GM12878 (cell line): ENCODE results near the gene GRIN2C. TPM values are rescaled to one million over a fixed set of nuclear protein-coding genes. Genes with fewer than 3 reads are reported as not detected.
A peak's percentile ranks its signal among the peaks of the same experiment; 100 is the strongest.

Experiments used
- CTCF ChIP-seq, 3 experiments: IDR thresholded peaks in 2 of 3; conservative IDR thresholded peaks in 1 of 3; 2 replicates each; pipeline ENCODE4 v1.5.1; 2011; ENCODE audit warnings: low read depth in 3 of 3, low read length in 3 of 3, mild to moderate bottlenecking in 3 of 3, control low read depth in 2 of 3, moderate library complexity in 2 of 3, inconsistent platforms in 1 of 3, mixed read lengths in 1 of 3; ENCODE audit not compliant: control insufficient read depth in 2 of 3, insufficient read depth in 1 of 3; ENCODE audit errors: extremely low read depth in 1 of 3
- MTA2 ChIP-seq: fragments of 450-650 bp; IDR thresholded peaks from 2 replicates; pipeline ENCODE4 v1.6.1; 2016; ENCODE audit warnings: low read depth, mild to moderate bottlenecking, moderate library complexity
- NR2F1 ChIP-seq: fragments of 450-650 bp; conservative IDR thresholded peaks from 2 replicates; pipeline ENCODE4 v1.6.1; 2017; ENCODE audit warnings: mild to moderate bottlenecking
- ZZZ3 ChIP-seq: IDR thresholded peaks from 2 replicates; pipeline ENCODE4 v1.6.1; 2011; ENCODE audit warnings: low read depth; ENCODE audit not compliant: control insufficient read depth, insufficient read length
- polyA plus RNA-seq, 11 experiments: library from polyadenylated mRNA; depleted of rRNA in 4 of 11; unstranded in 6 of 11; stranded (reverse) in 5 of 11; fragments of >200 nt; fragmentation: Nextera tagmentation in 4 of 11; fragmentation: Illumina TruSeq in 1 of 11; extraction: Ambion mirVana in 4 of 11; extraction: Trizol in 1 of 11; gene quantifications; 1 replicate in 1 of 11; 2 replicates in 10 of 11; pipeline versions ENCODE4 v1.2.1 to v1.2.3, GENCODE V29; 2011 to 2016; ENCODE audit warnings: inconsistent platforms in 2 of 11, missing spikeins in 2 of 11, low read depth in 1 of 11
- total RNA-seq, 4 experiments: library from RNA; depleted of rRNA in 3 of 4; stranded (reverse); fragments of >200 nt in 3 of 4; fragmentation: Illumina TruSeq in 1 of 4; extraction: Trizol in 1 of 4; gene quantifications; 2 replicates each; pipeline versions ENCODE4 v1.2.1 to v1.2.3, GENCODE V29; 2013 to 2021
- TF ChIP-seq, protein P1 (sequence below): IDR thresholded peaks from 2 replicates; pipeline ENCODE4 v1.6.1; 2012; ENCODE audit warnings: mild to moderate bottlenecking, low read depth, low read length

Gene GRIN2C
- total and polyA plus RNA-seq, 10 of the 15 experiments (the other 5 are each of a cell fraction or from before 2014, with no cell fraction given): 0.01 to 0.20 (median 0.11) TPM; not detected in 2

DNA sequence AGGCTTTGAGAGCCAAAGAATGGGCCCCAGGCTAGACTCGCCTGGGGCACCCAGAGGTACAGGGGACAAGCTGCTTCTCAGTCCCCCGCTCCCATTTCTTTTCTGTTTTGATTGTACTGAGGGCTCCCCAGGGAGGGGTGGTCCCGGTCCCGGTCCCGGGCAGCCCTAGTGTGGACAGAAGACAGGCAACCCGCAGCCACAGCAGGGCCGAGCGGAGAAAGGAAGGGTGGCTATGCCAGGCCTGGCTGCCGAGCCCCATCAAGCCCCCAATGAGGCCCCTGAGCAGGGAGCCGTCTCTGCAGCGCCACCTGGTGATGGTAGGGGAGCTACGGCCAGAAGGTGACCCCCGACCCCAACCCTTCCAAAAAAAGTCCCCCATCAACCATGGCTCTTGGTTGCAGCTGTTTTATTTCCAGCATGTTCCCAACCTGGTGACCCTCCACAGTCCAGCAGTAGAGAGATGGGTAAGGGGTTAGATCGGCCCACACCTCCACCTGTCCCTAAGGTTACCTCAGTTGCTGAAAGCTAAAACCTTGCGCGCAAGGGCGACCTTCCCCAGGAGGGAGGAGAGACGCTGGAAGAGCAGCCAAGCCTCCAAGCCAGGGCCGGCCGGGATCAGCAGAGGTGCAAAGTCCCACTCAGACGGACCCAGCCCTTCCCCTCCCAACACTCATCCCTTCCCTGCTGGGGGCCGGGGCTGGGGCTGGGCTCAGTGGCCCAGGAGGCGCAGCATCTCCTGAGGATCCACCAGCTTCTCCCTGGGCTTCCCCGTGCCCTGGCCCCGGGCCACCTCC, 2.6 kb upstream of the GRIN2C start (continued):
- peak; percentile 58 to 85 (median 64) for TF ChIP-seq CTCF (IDR thresholded peaks at IDR 0.05 in 2 of 3, conservative IDR thresholded peaks at IDR 0.05 in 1 of 3; ENCODE audit: control insufficient read depth in 2 of 3, extremely low read depth in 1 of 3, insufficient read depth in 1 of 3, low read depth in 3 of 3, low read length in 3 of 3)
- TF ChIP-seq NR2F1: peak; percentile 90
- no peak for TF ChIP-seq ZZZ3
- TF ChIP-seq, protein P1, sequence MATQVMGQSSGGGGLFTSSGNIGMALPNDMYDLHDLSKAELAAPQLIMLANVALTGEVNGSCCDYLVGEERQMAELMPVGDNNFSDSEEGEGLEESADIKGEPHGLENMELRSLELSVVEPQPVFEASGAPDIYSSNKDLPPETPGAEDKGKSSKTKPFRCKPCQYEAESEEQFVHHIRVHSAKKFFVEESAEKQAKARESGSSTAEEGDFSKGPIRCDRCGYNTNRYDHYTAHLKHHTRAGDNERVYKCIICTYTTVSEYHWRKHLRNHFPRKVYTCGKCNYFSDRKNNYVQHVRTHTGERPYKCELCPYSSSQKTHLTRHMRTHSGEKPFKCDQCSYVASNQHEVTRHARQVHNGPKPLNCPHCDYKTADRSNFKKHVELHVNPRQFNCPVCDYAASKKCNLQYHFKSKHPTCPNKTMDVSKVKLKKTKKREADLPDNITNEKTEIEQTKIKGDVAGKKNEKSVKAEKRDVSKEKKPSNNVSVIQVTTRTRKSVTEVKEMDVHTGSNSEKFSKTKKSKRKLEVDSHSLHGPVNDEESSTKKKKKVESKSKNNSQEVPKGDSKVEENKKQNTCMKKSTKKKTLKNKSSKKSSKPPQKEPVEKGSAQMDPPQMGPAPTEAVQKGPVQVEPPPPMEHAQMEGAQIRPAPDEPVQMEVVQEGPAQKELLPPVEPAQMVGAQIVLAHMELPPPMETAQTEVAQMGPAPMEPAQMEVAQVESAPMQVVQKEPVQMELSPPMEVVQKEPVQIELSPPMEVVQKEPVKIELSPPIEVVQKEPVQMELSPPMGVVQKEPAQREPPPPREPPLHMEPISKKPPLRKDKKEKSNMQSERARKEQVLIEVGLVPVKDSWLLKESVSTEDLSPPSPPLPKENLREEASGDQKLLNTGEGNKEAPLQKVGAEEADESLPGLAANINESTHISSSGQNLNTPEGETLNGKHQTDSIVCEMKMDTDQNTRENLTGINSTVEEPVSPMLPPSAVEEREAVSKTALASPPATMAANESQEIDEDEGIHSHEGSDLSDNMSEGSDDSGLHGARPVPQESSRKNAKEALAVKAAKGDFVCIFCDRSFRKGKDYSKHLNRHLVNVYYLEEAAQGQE: no peak
- TF ChIP-seq MTA2: no peak
